B cell (primary cell): Measurements from ENCODE around the gene KAT8. TPM values are rescaled to one million over a fixed set of nuclear protein-coding genes. Genes with fewer than 3 reads are reported as not detected.

Experiments used
- ATAC-seq: fragments of 200-7000 bp; cut with Tn5 transposase; one replicate; pipeline ENCODE4 v1.10.0; 2021; ENCODE audit warnings: low read depth, mild to moderate bottlenecking, moderate number of reproducible peaks, moderate library complexity
- CTCF ChIA-PET: fragments of 350-600 bp; sonication (Branson Sonifier 250); formaldehyde crosslinking; loops from one replicate; lab custom pipeline; 2021; ENCODE audit warnings: antibody characterized with exemption, inconsistent platforms; lab: Charles Lee
- POLR2A ChIA-PET: fragments of 350-600 bp; sonication (Branson Sonifier 250); formaldehyde crosslinking; loops from one replicate; lab custom pipeline; 2021; ENCODE audit warnings: antibody characterized with exemption; lab: Charles Lee
- DNase-seq: peaks from one replicate; pipeline ENCODE4 v3.0.0; 2013
- H2AFZ ChIP-seq: 2 replicates; pipeline ENCODE4 v1.6.1; 2012; ENCODE audit warnings: mild to moderate bottlenecking, low read depth, low read length; ENCODE audit not compliant: insufficient read depth, poor library complexity, severe bottlenecking
- H3K27ac ChIP-seq, 2 donors: 1 replicate in 1 of 2; 2 replicates in 1 of 2; pipeline ENCODE4 v1.5.1; 2012 to 2013; ENCODE audit warnings: low read length in 2 of 2, mild to moderate bottlenecking in 2 of 2, moderate library complexity in 1 of 2
- H3K27me3 ChIP-seq, 4 experiments: fragments of 200-600 bp in 1 of 4; sonication (generic) in 1 of 4; replicated peaks in 1 of 4; 1 replicate in 2 of 4; 2 replicates in 2 of 4; pipeline versions ENCODE4 v1.6.1 to v1.7.0; 2013 to 2016; ENCODE audit warnings: low read length in 3 of 4, mild to moderate bottlenecking in 2 of 4, mixed read lengths in 1 of 4, moderate library complexity in 1 of 4; ENCODE audit not compliant: insufficient read depth in 4 of 4, control insufficient read depth in 3 of 4; ENCODE audit errors: control extremely low read depth in 1 of 4
- H3K36me3 ChIP-seq, 2 experiments: replicated peaks in 1 of 2; 1 replicate in 1 of 2; 2 replicates in 1 of 2; pipeline versions ENCODE4 v1.6.1 to v1.7.1; 2013; ENCODE audit warnings: low read length in 1 of 2; ENCODE audit not compliant: insufficient read depth in 2 of 2, control insufficient read depth in 1 of 2; ENCODE audit errors: control extremely low read depth in 1 of 2, extremely low read depth in 1 of 2
- H3K4me1 ChIP-seq, 2 donors: fragments of 200-600 bp in 1 of 2; sonication (generic) in 1 of 2; 1 replicate in 1 of 2; 2 replicates in 1 of 2; pipeline versions ENCODE4 v1.5.1 to v1.6.1; 2013 to 2017; ENCODE audit warnings: low read length in 2 of 2; ENCODE audit not compliant: control insufficient read depth in 2 of 2, insufficient read depth in 2 of 2
- H3K4me2 ChIP-seq: replicated peaks from 2 replicates; pipeline ENCODE3; 2012; ENCODE audit warnings: mild to moderate bottlenecking, low read depth, low read length; ENCODE audit not compliant: poor library complexity, severe bottlenecking
- H3K4me3 ChIP-seq, 5 experiments: fragments of 200-600 bp in 1 of 5; sonication (generic) in 1 of 5; 1 replicate in 3 of 5; 2 replicates in 2 of 5; pipeline versions ENCODE4 v1.5.1 to v1.7.0; 2011 to 2016; ENCODE audit warnings: low read length in 4 of 5, mild to moderate bottlenecking in 4 of 5, low read depth in 2 of 5, control low read depth in 1 of 5, moderate library complexity in 1 of 5; ENCODE audit not compliant: insufficient read depth in 1 of 5; ENCODE audit errors: control extremely low read depth in 1 of 5, extremely low read depth in 1 of 5
- H3K79me2 ChIP-seq: fragments of 200-600 bp; sonication (generic); one replicate; pipeline ENCODE4 v1.6.0; 2016; ENCODE audit warnings: low read length; ENCODE audit not compliant: control insufficient read depth, insufficient read depth
- H3K9ac ChIP-seq: fragments of 200-600 bp; sonication (generic); 2 replicates; pipeline ENCODE4 v1.6.1; 2017; ENCODE audit warnings: mild to moderate bottlenecking, low read length, moderate library complexity
- H3K9me3 ChIP-seq, 3 donors: one replicate each; pipeline versions ENCODE4 v1.6.1 to v1.7.1; 2013; ENCODE audit warnings: low read length in 2 of 3; ENCODE audit not compliant: control insufficient read depth in 2 of 3, insufficient read depth in 1 of 3; ENCODE audit errors: control extremely low read depth in 1 of 3
- H4K20me1 ChIP-seq: 2 replicates; pipeline ENCODE4 v1.6.0; 2012; ENCODE audit warnings: mild to moderate bottlenecking, low read length; ENCODE audit not compliant: insufficient read depth, control insufficient read depth, poor library complexity, severe bottlenecking
- H3K27ac Mint-ChIP-seq: one replicate; pipeline ENCODE4 v1.8.0; 2021; ENCODE audit warnings: mixed read lengths
- H3K27me3 Mint-ChIP-seq: one replicate; pipeline ENCODE4 v1.8.0; 2021; ENCODE audit warnings: mixed read lengths
- H3K4me1 Mint-ChIP-seq: one replicate; pipeline ENCODE4 v1.8.0; 2021; ENCODE audit warnings: mixed read lengths
- H3K4me3 Mint-ChIP-seq: one replicate; pipeline ENCODE4 v1.8.0; 2021; ENCODE audit warnings: mixed read lengths
- H3K9me3 Mint-ChIP-seq: one replicate; pipeline ENCODE4 v1.8.0; 2022; ENCODE audit warnings: mixed read lengths; ENCODE audit not compliant: insufficient read depth
- CTCF ChIP-seq: fragments of 200-600 bp; IDR thresholded peaks from one replicate; pipeline ENCODE4 v1.8.0; 2022; ENCODE audit warnings: antibody characterized with exemption, mild to moderate bottlenecking
- EZH2 ChIP-seq: IDR thresholded peaks from 2 replicates; pipeline ENCODE4 v1.6.1; 2012; ENCODE audit warnings: borderline replicate concordance, low read depth, mild to moderate bottlenecking, moderate library complexity, low read length; ENCODE audit not compliant: insufficient read depth, poor library complexity, severe bottlenecking
- WGBS: methylation state at CpG from one replicate; pipeline ENCODE4 v1.1.5; 2013; ENCODE audit warnings: missing lambda C conversion rate; ENCODE audit not compliant: insufficient coverage; 5-methylcytosine and 5-hydroxymethylcytosine counted together
- intact Hi-C: fragments of 100-400 bp; cut with micrococcal nuclease; formaldehyde crosslinking; loops from one replicate; pipeline ENCODE4 v1.10.0; 2022
- polyA plus RNA-seq: library from polyadenylated mRNA; depleted of rRNA; stranded (reverse); fragments of >200 nt; gene quantifications from 2 replicates; pipeline ENCODE4 v1.2.3, GENCODE V29; 2012
- total RNA-seq, 2 donors: library from RNA; stranded (reverse); fragments of 120-200 nt in 1 of 2; gene quantifications; 1 replicate in 1 of 2; 2 replicates in 1 of 2; pipeline versions ENCODE4 v1.2.3 to v1.2.4, GENCODE V29; 2013 to 2022

The KAT8 gene
- total and polyA plus RNA-seq, 2 donors (not counting 1 experiment from before 2014, with no cell fraction given): 100.0 to 102 TPM

- Histone ChIP-seq H3K9me3 (peaks cover 0 to under 1% (median 0%) of the 10 kb centered on the region in 3 donors), H2AFZ (no peak overlapping the region), H3K27me3 (no peaks in the 10 kb centered on the region), H3K4me1 (peaks cover 9 to 17% of the 10 kb centered on the region in 2 donors), H4K20me1 (peaks cover 69% of the 10 kb centered on the region), H3K4me2 (no peak overlapping the region), H3K27ac (no peak overlapping the region), H3K9ac (no peak overlapping the region), H3K4me3 (no peak overlapping the region), H3K36me3 (peaks cover 0 to 57% of the 10 kb centered on the region in 2 experiments), H3K79me2 (peaks cover 73% of the 10 kb centered on the region)
- POLR2A ChIA-PET: no interaction called here
- CTCF ChIA-PET: interaction anchor here (0.6 kb wide), 1 partner anchor 80 kb away, joined by 5 read pairs; no protein-coding TSS in a partner anchor
- Mint-ChIP-seq H3K9me3 (no peaks in the 10 kb centered on the region), H3K27me3 (no peaks in the 10 kb centered on the region), H3K4me3 (no peak overlapping the region), H3K4me1 (peaks cover 29% of the 10 kb centered on the region), H3K27ac (no peak overlapping the region)
- TF ChIP-seq EZH2 (no peak), CTCF (no peak)
- no peak for DNase-seq
- ATAC-seq: no peak
- intact Hi-C loops: no loop called here
- whole genome bisulfite sequencing: 98% methylated on average over 15 of the region's 15 CpGs
These were observed 38.7 kb upstream of the KAT8 start for GRCh38 chr16:31078597-31079341.

GRCh38 chr16:31079342-31079944, 38.0 kb upstream of the KAT8 start:
- no peak overlapping the region for H3K9ac ChIP-seq
- TF ChIP-seq CTCF (no peak), EZH2 (no peak)
- H4K20me1 ChIP-seq: peaks cover 76% of the 10 kb centered on the region
- ChIA-PET POLR2A (no interaction called here), CTCF (no interaction called here)
- H3K27ac ChIP-seq: no peak overlapping the region
- no peak overlapping the region for H3K27ac Mint-ChIP-seq
- no peaks in the 10 kb centered on the region for H3K27me3 ChIP-seq
- no peak overlapping the region for H3K4me3 ChIP-seq
- no peaks in the 10 kb centered on the region for H3K27me3 Mint-ChIP-seq
- no peak overlapping the region for H3K4me3 Mint-ChIP-seq
- intact Hi-C loops: no loop called here
- WGBS: 87% methylated on average over 13 of the region's 13 CpGs
- H3K4me1 ChIP-seq: peaks cover 9 to 17% of the 10 kb centered on the region in 2 donors
- H3K36me3 ChIP-seq: peaks cover 0 to 57% of the 10 kb centered on the region in 2 experiments
- no peak for ATAC-seq
- H3K9me3 ChIP-seq: no peaks in the 10 kb centered on the region
- H3K4me2 ChIP-seq: no peak overlapping the region
- peaks cover 28% of the 10 kb centered on the region for H3K4me1 Mint-ChIP-seq
- no peaks in the 10 kb centered on the region for H3K9me3 Mint-ChIP-seq
- no peak overlapping the region for H2AFZ ChIP-seq
- H3K79me2 ChIP-seq: peaks cover 72% of the 10 kb centered on the region
- no peak for DNase-seq
